OCI-LY3 (cell line): ENCODE data around the gene ZMIZ1.

ENCODE experiments used
- CTCF ChIP-seq: fragments of 200-600, 300-600 bp; sonication (generic); IDR thresholded peaks from 2 replicates; pipeline ENCODE4 v1.5.1; 2014; ENCODE audit warnings: antibody characterized with exemption, low read length, low read depth
- EZH2phosphoT487 ChIP-seq: fragments of 200-600 bp; shearing (Covaris generic); IDR thresholded peaks from 2 replicates; pipeline ENCODE4 v1.6.1; 2018; ENCODE audit warnings: antibody characterized with exemption, mixed run types, low read depth

- TF ChIP-seq CTCF, result no peak
- TF ChIP-seq EZH2phosphoT487, result no peak
These were observed 102.7 kb downstream of the ZMIZ1 start for GRCh38 chr10:79171504-79171903.
